ENCODE data around the gene TNFRSF18.
"Not testable (repeated sequence)": the region's sequence is repeated elsewhere in the genome, so short reads cannot be mapped to it uniquely, and the experiment has no call there.

Gene TNFRSF18

GRCh38 chr1:1206376-1206965, at the start of gene TNFRSF18:
TSS of gene TNFRSF18 (minus strand) at chr1:1206592. CDS start at chr1:1206571, 21 bp downstream.
- DNase-seq: no peak

GRCh38 chr1:1255611-1256010, 49.2 kb upstream of the TNFRSF18 start:
- no peak for DNase-seq

GRCh38 chr1:1255078-1255477, 48.7 kb upstream of the TNFRSF18 start:
- no peak for DNase-seq

GRCh38 chr1:1254667-1254998, 48.2 kb upstream of the TNFRSF18 start:
- DNase-seq: no peak

GRCh38 chr1:1253972-1254666, 47.7 kb upstream of the TNFRSF18 start:
- DNase-seq: no peak

- no peak for DNase-seq
Measured at GRCh38 chr1:1253314-1253713, 46.9 kb upstream of the TNFRSF18 start.

- no peak for DNase-seq
Measured at GRCh38 chr1:1250786-1251284, 44.4 kb upstream of the TNFRSF18 start.

- DNase-seq: not testable (repeated sequence)
Measured at GRCh38 chr1:1248009-1248913, 41.9 kb upstream of the TNFRSF18 start.

GRCh38 chr1:1247341-1247913, 41.0 kb upstream of the TNFRSF18 start:
- DNase-seq: no peak

- DNase-seq: no peak
Measured at GRCh38 chr1:1246577-1247340, 40.4 kb upstream of the TNFRSF18 start, which contains the start of gene C1QTNF12. TSS of gene C1QTNF12 (minus strand) at chr1:1246722. CDS start at chr1:1246690, 32 bp downstream.

- no peak for DNase-seq
Measured at GRCh38 chr1:1245817-1246576, 39.6 kb upstream of the TNFRSF18 start.

- no peak for DNase-seq
Measured at GRCh38 chr1:1245178-1245816, 38.9 kb upstream of the TNFRSF18 start.

GRCh38 chr1:1244192-1244811, 37.9 kb upstream of the TNFRSF18 start:
- no peak for DNase-seq

GRCh38 chr1:1243807-1244191, 37.4 kb upstream of the TNFRSF18 start:
- DNase-seq: no peak

- no peak for DNase-seq
Measured at GRCh38 chr1:1243266-1243660, 36.9 kb upstream of the TNFRSF18 start.

- DNase-seq: no peak
Measured at GRCh38 chr1:1242461-1243265, 36.3 kb upstream of the TNFRSF18 start.

GRCh38 chr1:1241588-1242219, 35.3 kb upstream of the TNFRSF18 start:
- no peak for DNase-seq

GRCh38 chr1:1240822-1241587, 34.6 kb upstream of the TNFRSF18 start:
- DNase-seq: no peak
